ENCODE data around the gene LRMDA. TPM values are rescaled to one million over a fixed set of nuclear protein-coding genes. Genes with fewer than 3 reads are reported as not detected.
A peak's percentile ranks its signal among the peaks of the same experiment; 100 is the strongest.

LRMDA gene
- polyA plus RNA-seq, 2 of the 4 experiments (the other 2 are of a cell fraction), result 4.6 to 5.2 TPM

GRCh38 chr10:76302481-76302880 is 871.1 kb downstream of the LRMDA start (continued):
- TF ChIP-seq ATOH8 (CRISPR knock-in tag; IDR thresholded peaks at IDR 0.05; ENCODE audit: low read depth) (no peak), RFX5 (IDR thresholded peaks at IDR 0.05) (no peak)

- POLR2A ChIA-PET, result interaction anchor here (0.6 to 1.4 kb wide), 3 partner anchors 24 to 901 kb away, joined by 4 to 8 read pairs (median 4); partner anchors contain the start of gene ZNF503
- CTCF ChIA-PET, result interaction anchor here (0.6 to 2.2 kb wide), 24 partner anchors 9 to 1008 kb away, joined by 3 to 18 read pairs (median 4); partner anchors contain the start of gene ZNF503
- WGBS (ENCODE audit: missing lambda C conversion rate), result 65% methylated on average over 8 of the region's 8 CpGs
- DNase-seq (ENCODE audit: low read depth in 1 of 2, low spot score in 1 of 2) (no peak), ATAC-seq (no peak), FAIRE-seq (no peak)
- no peaks in the 10 kb centered on the region for H3K9me3 ChIP-seq
- H3K4me2 ChIP-seq, result no peak overlapping the region
- H3K27ac ChIP-seq, result no peak overlapping the region
- H3K4me3 ChIP-seq, result no peak overlapping the region
- TF ChIP-seq RARB (CRISPR knock-in tag; IDR thresholded peaks at IDR 0.05), result no peak
- TF ChIP-seq MAX (IDR thresholded peaks at IDR 0.05), result no peak
- no peaks in the 10 kb centered on the region for H3K4me1 ChIP-seq
Observed at GRCh38 chr10:76302961-76303630, 871.7 kb downstream of the LRMDA start.

- peak; percentile 94 to 97 for ATAC-seq
- H3K27ac ChIP-seq, result no peak overlapping the region
- ChIA-PET CTCF (interaction anchor here (0.6 to 2.2 kb wide), 24 partner anchors 9 to 1009 kb away, joined by 3 to 18 read pairs (median 4); partner anchors contain the start of gene ZNF503), POLR2A (interaction anchor here (0.6 to 1.4 kb wide), 4 partner anchors 24 to 902 kb away, joined by 3 to 8 read pairs (median 4); partner anchors contain the start of gene ZNF503)
- 32% methylated on average over 8 of the region's 8 CpGs for WGBS (ENCODE audit: missing lambda C conversion rate)
- H3K9me3 ChIP-seq, result no peaks in the 10 kb centered on the region
- no peak for FAIRE-seq
- peak; percentile 61 to 71 for DNase-seq (ENCODE audit: low read depth in 1 of 2, low spot score in 1 of 2)
- TF ChIP-seq SMC3 (IDR thresholded peaks at IDR 0.05), result peak; percentile 39
- peak; percentile 63 to 66 for TF ChIP-seq RAD21 (conservative IDR thresholded peaks at IDR 0.05 in 1 of 2, IDR thresholded peaks at IDR 0.05 in 1 of 2)
- no peak for TF ChIP-seq EHF (CRISPR knock-in tag; IDR thresholded peaks at IDR 0.05)
- TF ChIP-seq ZFP36 (IDR thresholded peaks at IDR 0.05; ENCODE audit: borderline replicate concordance, partially characterized antibody), result peak; percentile 62
- peak; percentile 44 for TF ChIP-seq CTCF (IDR thresholded peaks at IDR 0.05)
- no peak overlapping the region for H3K4me2 ChIP-seq
- H3K4me1 ChIP-seq, result no peaks in the 10 kb centered on the region
- H3K4me3 ChIP-seq, result no peak overlapping the region
Observed at GRCh38 chr10:76303682-76304316, 872.4 kb downstream of the LRMDA start.

GRCh38 chr10:76305930-76306615 is 874.6 kb downstream of the LRMDA start:
- FAIRE-seq (no peak), ATAC-seq (no peak), DNase-seq (ENCODE audit: low read depth in 1 of 2, low spot score in 1 of 2) (no peak)
- H3K4me2 ChIP-seq, result no peak overlapping the region
- H3K4me1 ChIP-seq, result no peaks in the 10 kb centered on the region
- TF ChIP-seq HOXA7 (CRISPR knock-in tag; IDR thresholded peaks at IDR 0.05) (no peak), RARB (CRISPR knock-in tag; IDR thresholded peaks at IDR 0.05) (no peak), TFCP2L1 (CRISPR knock-in tag; IDR thresholded peaks at IDR 0.05) (no peak), BHLHE40 (IDR thresholded peaks at IDR 0.05; ENCODE audit: low read depth, low read length) (no peak), HEYL (CRISPR knock-in tag; IDR thresholded peaks at IDR 0.05) (no peak), CHD4 (IDR thresholded peaks at IDR 0.05; ENCODE audit: borderline replicate concordance) (no peak), RCOR1 (IDR thresholded peaks at IDR 0.05; ENCODE audit: low read depth, low read length) (no peak), ZSCAN20 (CRISPR knock-in tag; IDR thresholded peaks at IDR 0.05) (no peak), KDM1A (IDR thresholded peaks at IDR 0.05; ENCODE audit: low read depth) (no peak), HMGXB4 (CRISPR knock-in tag; IDR thresholded peaks at IDR 0.05; ENCODE audit: borderline replicate concordance) (no peak)
- ChIA-PET CTCF (interaction anchor here (0.8 to 1.2 kb wide), 3 partner anchors 29 to 911 kb away, joined by 3 read pairs; no protein-coding TSS in a partner anchor), POLR2A (no interaction called here)
- H3K9me3 ChIP-seq, result no peaks in the 10 kb centered on the region
- H3K27ac ChIP-seq, result no peak overlapping the region
- no peak overlapping the region for H3K4me3 ChIP-seq
- WGBS (ENCODE audit: missing lambda C conversion rate), result 13% methylated on average over 1 of the region's 1 CpG

Data from A549 (cell line).